RWPE2 (cell line): Measurements from ENCODE around the gene FMNL2.

ENCODE experiments used
- ATAC-seq: fragments of 200-7000 bp; cut with Tn5 transposase; 3 replicates; pipeline ENCODE4 v1.9.1; 2021; ENCODE audit warnings: low read depth
- DNase-seq: peaks from one replicate; pipeline ENCODE4 v3.0.0-alpha.2; 2020; ENCODE audit warnings: low spot score
- H3K27ac ChIP-seq: fragments of 450-650 bp; 2 replicates; pipeline ENCODE4 v1.5.1; 2017; ENCODE audit warnings: mild to moderate bottlenecking; ENCODE audit not compliant: poor library complexity, severe bottlenecking
- H3K27me3 ChIP-seq: fragments of 250-450 bp; sonication (Bioruptor Pico); 2 replicates; pipeline ENCODE4 v1.5.1; 2021; ENCODE audit warnings: mild to moderate bottlenecking, moderate library complexity; ENCODE audit not compliant: insufficient read depth, poor library complexity, severe bottlenecking
- H3K36me3 ChIP-seq: fragments of 250-450 bp; sonication (Bioruptor Pico); 2 replicates; pipeline ENCODE4 v1.5.1; 2020; ENCODE audit warnings: low read depth, mild to moderate bottlenecking, moderate library complexity
- H3K4me1 ChIP-seq: fragments of 250-450 bp; sonication (Bioruptor Pico); 2 replicates; pipeline ENCODE4 v1.5.1; 2021; ENCODE audit warnings: mild to moderate bottlenecking, moderate library complexity; ENCODE audit not compliant: insufficient read depth, poor library complexity, severe bottlenecking
- H3K4me3 ChIP-seq: fragments of 250-450 bp; sonication (Bioruptor Pico); 2 replicates; pipeline ENCODE4 v1.5.1; 2021; ENCODE audit warnings: mild to moderate bottlenecking, moderate library complexity; ENCODE audit not compliant: severe bottlenecking
- H3K9me3 ChIP-seq: fragments of 250-450 bp; sonication (Bioruptor Pico); 2 replicates; pipeline ENCODE4 v1.5.1; 2021; ENCODE audit warnings: mild to moderate bottlenecking, moderate library complexity; ENCODE audit not compliant: severe bottlenecking
- CTCF ChIP-seq: fragments of 450-650 bp; IDR thresholded peaks from one replicate; pipeline ENCODE4 v1.5.1; 2017; ENCODE audit warnings: mild to moderate bottlenecking, moderate library complexity; ENCODE audit not compliant: poor library complexity, severe bottlenecking

The FMNL2 gene

GRCh38 chr2:152499896-152500735 lies 165.1 kb downstream of the FMNL2 start:
- DNase-seq, result no peak
- Histone ChIP-seq H3K27me3 (no peaks in the 10 kb centered on the region), H3K9me3 (peaks cover 4% of the 10 kb centered on the region), H3K4me3 (no peak overlapping the region), H3K27ac (peak overlapping the region; percentile 2), H3K4me1 (peaks cover 23% of the 10 kb centered on the region), H3K36me3 (no peaks in the 10 kb centered on the region)
- ATAC-seq, result no peak
- TF ChIP-seq CTCF, result no peak

- no peak overlapping the region for H3K27ac ChIP-seq
These were observed 165.8 kb downstream of the FMNL2 start for GRCh38 chr2:152500772-152501171.

GRCh38 chr2:152501666-152502065 lies 166.7 kb downstream of the FMNL2 start:
- peaks cover 38% of the 10 kb centered on the region for H3K4me1 ChIP-seq
- no peaks in the 10 kb centered on the region for H3K36me3 ChIP-seq
- no peak for TF ChIP-seq CTCF
- DNase-seq (no peak), ATAC-seq (no peak)
- H3K9me3 ChIP-seq, result peaks cover 4% of the 10 kb centered on the region
- H3K27me3 ChIP-seq, result no peaks in the 10 kb centered on the region
- no peak overlapping the region for H3K4me3 ChIP-seq
- no peak overlapping the region for H3K27ac ChIP-seq

More at GRCh38 chr2:152500772-152501171, 165.8 kb downstream of the FMNL2 start:
- Histone ChIP-seq H3K27me3 (no peaks in the 10 kb centered on the region), H3K9me3 (peaks cover 4% of the 10 kb centered on the region), H3K36me3 (no peaks in the 10 kb centered on the region), H3K4me3 (no peak overlapping the region), H3K4me1 (peaks cover 29% of the 10 kb centered on the region)
- no peak for ATAC-seq
- TF ChIP-seq CTCF, result no peak
- no peak for DNase-seq

GRCh38 chr2:152504618-152505017 lies 169.6 kb downstream of the FMNL2 start:
- Histone ChIP-seq H3K36me3 (no peaks in the 10 kb centered on the region), H3K4me1 (peaks cover 45% of the 10 kb centered on the region), H3K27ac (peak overlapping the region; percentile 73), H3K4me3 (no peak overlapping the region), H3K27me3 (no peaks in the 10 kb centered on the region), H3K9me3 (no peaks in the 10 kb centered on the region)
- DNase-seq (no peak), ATAC-seq (peak; percentile 54)
- TF ChIP-seq CTCF, result no peak

- Histone ChIP-seq H3K27me3 (no peaks in the 10 kb centered on the region), H3K36me3 (no peaks in the 10 kb centered on the region), H3K4me3 (no peak overlapping the region), H3K9me3 (no peaks in the 10 kb centered on the region), H3K27ac (peak overlapping the region; percentile 73), H3K4me1 (peaks cover 45% of the 10 kb centered on the region)
- DNase-seq (no peak), ATAC-seq (no peak)
- no peak for TF ChIP-seq CTCF
These were observed 170.5 kb downstream of the FMNL2 start for GRCh38 chr2:152505495-152505906.
